Cardiac muscle cell (in vitro differentiated cells and primary cell): Measurements from ENCODE around the gene NDST4. TPM values are rescaled to one million over a fixed set of nuclear protein-coding genes. Genes with fewer than 3 reads are reported as not detected.

Source experiments
- DNase-seq, 2 donors: peaks; one replicate each; pipeline versions ENCODE4 v3.0.0 to v3.0.0-alpha.2; 2010 to 2017; ENCODE audit warnings: low read depth in 1 of 2, low spot score in 1 of 2
- H3K27ac ChIP-seq: fragments of 200-600 bp; sonication (generic); 2 replicates; pipeline ENCODE4 v1.5.1; 2016
- H3K27me3 ChIP-seq: fragments of 200-600 bp; sonication (generic); 2 replicates; pipeline ENCODE4 v1.6.0; 2016; ENCODE audit warnings: control low read depth
- H3K36me3 ChIP-seq: fragments of 200-600 bp; sonication (generic); 2 replicates; pipeline ENCODE4 v1.5.1; 2016; ENCODE audit warnings: control low read depth
- H3K4me1 ChIP-seq: fragments of 200-600 bp; sonication (generic); 2 replicates; pipeline ENCODE4 v1.8.1; 2017; ENCODE audit warnings: low read depth, mild to moderate bottlenecking, mixed run types
- H3K4me3 ChIP-seq: fragments of 200-600 bp; sonication (generic); 2 replicates; pipeline ENCODE4 v1.5.1; 2016; ENCODE audit warnings: mild to moderate bottlenecking
- H3K9me3 ChIP-seq: fragments of 200-600 bp; sonication (generic); 2 replicates; pipeline ENCODE4 v1.5.1; 2017; ENCODE audit warnings: low read depth, mild to moderate bottlenecking, control low read depth
- CTCF ChIP-seq: IDR thresholded peaks from 2 replicates; pipeline ENCODE4 v1.5.1; 2012; ENCODE audit warnings: low read depth, mild to moderate bottlenecking, low read length
- polyA plus RNA-seq: library from polyadenylated mRNA; unstranded; fragments of >200 nt; fragmentation: Nextera tagmentation; extraction: Ambion mirVana; gene quantifications from 2 replicates; pipeline ENCODE4 v1.2.1, GENCODE V29; 2016
- total RNA-seq: library from RNA; depleted of rRNA; stranded (reverse); fragments of >200 nt; gene quantifications from 2 replicates; pipeline ENCODE4 v1.2.3, GENCODE V29; 2016

The NDST4 gene
- total and polyA plus RNA-seq, 2 experiments from 2014 or later, result not detected

- Histone ChIP-seq H3K27ac (no peak overlapping the region), H3K27me3 (no peaks in the 10 kb centered on the region), H3K4me1 (no peaks in the 10 kb centered on the region), H3K36me3 (no peaks in the 10 kb centered on the region), H3K9me3 (no peaks in the 10 kb centered on the region), H3K4me3 (no peak overlapping the region)
- no peak for DNase-seq
- TF ChIP-seq CTCF, result no peak
Measured at GRCh38 chr4:114886761-114887160, 226.7 kb downstream of the NDST4 start.

- H3K4me1 ChIP-seq, result no peaks in the 10 kb centered on the region
- DNase-seq, result no peak
- no peaks in the 10 kb centered on the region for H3K9me3 ChIP-seq
- TF ChIP-seq CTCF, result no peak
- no peaks in the 10 kb centered on the region for H3K36me3 ChIP-seq
- H3K27me3 ChIP-seq, result no peaks in the 10 kb centered on the region
- no peak overlapping the region for H3K27ac ChIP-seq
- H3K4me3 ChIP-seq, result no peak overlapping the region
Measured at GRCh38 chr4:114883641-114884040, 229.8 kb downstream of the NDST4 start.

GRCh38 chr4:114879916-114880669 lies 233.3 kb downstream of the NDST4 start:
- H3K4me1 ChIP-seq, result no peaks in the 10 kb centered on the region
- no peak for DNase-seq
- H3K27ac ChIP-seq, result no peak overlapping the region
- no peak overlapping the region for H3K4me3 ChIP-seq
- TF ChIP-seq CTCF, result no peak
- no peaks in the 10 kb centered on the region for H3K9me3 ChIP-seq
- H3K27me3 ChIP-seq, result no peaks in the 10 kb centered on the region
- no peaks in the 10 kb centered on the region for H3K36me3 ChIP-seq

GRCh38 chr4:114875630-114876029 lies 237.8 kb downstream of the NDST4 start:
- Histone ChIP-seq H3K27ac (no peak overlapping the region), H3K27me3 (no peaks in the 10 kb centered on the region), H3K4me3 (no peak overlapping the region), H3K9me3 (no peaks in the 10 kb centered on the region), H3K36me3 (no peaks in the 10 kb centered on the region), H3K4me1 (no peaks in the 10 kb centered on the region)
- TF ChIP-seq CTCF, result no peak
- DNase-seq, result no peak

GRCh38 chr4:114874321-114874720 lies 239.1 kb downstream of the NDST4 start:
- Histone ChIP-seq H3K36me3 (no peaks in the 10 kb centered on the region), H3K27ac (no peak overlapping the region), H3K27me3 (no peaks in the 10 kb centered on the region), H3K4me1 (no peaks in the 10 kb centered on the region), H3K4me3 (no peak overlapping the region), H3K9me3 (no peaks in the 10 kb centered on the region)
- DNase-seq, result no peak
- no peak for TF ChIP-seq CTCF
